ENCODE measurements around the gene TSHZ1. TPM values are rescaled to one million over a fixed set of nuclear protein-coding genes. Genes with fewer than 3 reads are reported as not detected.

TSHZ1 gene
- total and polyA plus RNA-seq, 2 of the 8 experiments (the other 6 are each of a cell fraction or from before 2014, with no cell fraction given) = 0.03 to 0.32 TPM

DNA sequence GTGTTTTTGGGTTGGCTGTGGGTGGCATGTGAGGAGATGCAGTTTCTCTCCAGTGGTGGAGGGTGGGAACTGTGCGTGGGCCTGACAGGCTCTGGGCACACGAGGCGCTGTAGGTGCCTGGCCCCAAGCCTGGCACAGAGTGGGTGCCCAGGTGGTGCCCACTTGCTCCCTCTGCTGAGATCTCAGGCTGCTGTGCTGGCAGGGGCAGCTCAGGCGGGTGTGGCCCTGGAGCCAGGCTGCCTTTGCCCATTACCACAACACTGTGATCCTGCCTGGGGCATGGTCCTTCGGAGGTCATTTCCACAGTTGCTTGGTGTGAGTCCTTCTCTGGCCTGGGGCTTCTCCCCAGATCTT, 20.4 kb downstream of the TSHZ1 start:
- Histone ChIP-seq H3K9me3 (ENCODE audit: insufficient read depth in 2 of 2, low read depth in 1 of 2, low read length in 1 of 2) (no peaks in the 10 kb centered on the region), H3K14ac (ENCODE audit: insufficient read length) (no peak overlapping the region), H3K79me1 (ENCODE audit: low read depth, low read length) (no peaks in the 10 kb centered on the region), H3K9ac (replicated peaks in 1 of 4; ENCODE audit: extremely low read depth in 1 of 4, low read depth in 3 of 4, low read length in 3 of 4) (no peak overlapping the region), H4K8ac (ENCODE audit: extremely low read depth, insufficient read depth, low read length) (no peak overlapping the region), H2BK120ac (replicated peaks; ENCODE audit: low read depth, low read length) (no peak overlapping the region), H2BK5ac (ENCODE audit: low read depth, low read length) (no peak overlapping the region), H3K4ac (replicated peaks; ENCODE audit: insufficient read length, low read depth, low read length) (no peak overlapping the region), H2BK20ac (ENCODE audit: low read length) (no peak overlapping the region), H4K20me1 (replicated peaks in 1 of 2; ENCODE audit: control insufficient read depth in 1 of 2, insufficient read depth in 2 of 2, low read length in 2 of 2) (no peaks in the 10 kb centered on the region), H2BK12ac (ENCODE audit: low read depth, low read length) (no peak overlapping the region), H3K56ac (replicated peaks; ENCODE audit: insufficient read length, low read depth, low read length) (no peak overlapping the region), H2BK15ac (ENCODE audit: low read length) (no peak overlapping the region), H4K91ac (replicated peaks; ENCODE audit: insufficient read length, low read length) (no peak overlapping the region), H3K23me2 (ENCODE audit: low read depth, low read length) (no peaks in the 10 kb centered on the region), H4K5ac (ENCODE audit: insufficient read length, low read depth, low read length) (no peak overlapping the region), H3K18ac (ENCODE audit: extremely low read depth, low read length) (no peak overlapping the region), H3K36me3 (ENCODE audit: control insufficient read depth in 2 of 4, insufficient read depth in 4 of 4, low read length in 3 of 4) (no peaks in the 10 kb centered on the region), H3K23ac (ENCODE audit: insufficient read length) (no peak overlapping the region), H3K4me2 (ENCODE audit: insufficient read depth in 1 of 2, low read depth in 2 of 2, low read length in 2 of 2) (no peak overlapping the region), H2AFZ (ENCODE audit: low read length) (no peak overlapping the region), H3K4me3 (ENCODE audit: extremely low read depth in 1 of 4, insufficient read depth in 2 of 4, low read depth in 3 of 4, low read length in 4 of 4) (no peak overlapping the region), H3K4me1 (replicated peaks in 1 of 4; ENCODE audit: control insufficient read depth in 3 of 4, insufficient read depth in 4 of 4, low read length in 3 of 4) (no peaks in the 10 kb centered on the region), H3K79me2 (ENCODE audit: control insufficient read depth in 1 of 2, insufficient read depth in 2 of 2, low read length in 2 of 2) (no peaks in the 10 kb centered on the region), H2AK5ac (ENCODE audit: low read depth, low read length) (no peak overlapping the region), H3K27ac (ENCODE audit: low read depth, low read length) (no peak overlapping the region), H3K27me3 (replicated peaks in 1 of 4; ENCODE audit: control insufficient read depth in 3 of 4, extremely low read depth in 1 of 4, insufficient read depth in 3 of 4, low read length in 3 of 4) (no peaks in the 10 kb centered on the region)
- POLR2A ChIA-PET (ENCODE audit: partially characterized antibody) = no interaction called here
- FAIRE-seq (no peak), DNase-seq (ENCODE audit: low read depth in 1 of 2, low spot score in 2 of 2) (no peak)
- CTCF ChIA-PET (ENCODE audit: partially characterized antibody) = interaction anchor here (3.1 kb wide), 1 partner anchor 12 kb away, joined by 17 read pairs; no protein-coding TSS in a partner anchor
- WGBS, 2 experiments (ENCODE audit: extremely low coverage in 1 of 2, insufficient coverage in 1 of 2, insufficient read length in 1 of 2, insufficient replicate concordance in 2 of 2, low coverage in 1 of 2, low lambda C conversion rate in 2 of 2, missing lambda C conversion rate in 1 of 2) = 100% methylated on average over 5 of the region's 5 CpGs; no CpG with 5 or more reads in 1 of the 2 experiments
- TF ChIP-seq CREB1 (IDR thresholded peaks at IDR 0.05) = no peak
